Cerebellar nuclear complex (tissue), 1 donor: ENCODE measurements around the gene ENOX2.
A peak's percentile ranks its signal among the peaks of the same experiment; 100 is the strongest.
"Not testable (repeated sequence)": the region's sequence is repeated elsewhere in the genome, so short reads cannot be mapped to it uniquely, and the experiment has no call there.

Experiments used
- DNase-seq, 2 experiments: peaks; one replicate each; lab custom pipeline; 2025; lab: John Stamatoyannopoulos, UW

ENOX2 gene, protein sequence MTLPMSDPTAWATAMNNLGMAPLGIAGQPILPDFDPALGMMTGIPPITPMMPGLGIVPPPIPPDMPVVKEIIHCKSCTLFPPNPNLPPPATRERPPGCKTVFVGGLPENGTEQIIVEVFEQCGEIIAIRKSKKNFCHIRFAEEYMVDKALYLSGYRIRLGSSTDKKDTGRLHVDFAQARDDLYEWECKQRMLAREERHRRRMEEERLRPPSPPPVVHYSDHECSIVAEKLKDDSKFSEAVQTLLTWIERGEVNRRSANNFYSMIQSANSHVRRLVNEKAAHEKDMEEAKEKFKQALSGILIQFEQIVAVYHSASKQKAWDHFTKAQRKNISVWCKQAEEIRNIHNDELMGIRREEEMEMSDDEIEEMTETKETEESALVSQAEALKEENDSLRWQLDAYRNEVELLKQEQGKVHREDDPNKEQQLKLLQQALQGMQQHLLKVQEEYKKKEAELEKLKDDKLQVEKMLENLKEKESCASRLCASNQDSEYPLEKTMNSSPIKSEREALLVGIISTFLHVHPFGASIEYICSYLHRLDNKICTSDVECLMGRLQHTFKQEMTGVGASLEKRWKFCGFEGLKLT

GRCh38 chrX:130902783-130903613 lies at the start of gene ENOX2:
Gene ENOX2 (minus strand): TSS chrX:130903209. CDS start chrX:130703216, 199,993 bp downstream.
- DNase-seq = peak; percentile 86 to 94

GRCh38 chrX:130952266-130953043 lies 49.4 kb upstream of the ENOX2 start:
- DNase-seq = no peak

DNA sequence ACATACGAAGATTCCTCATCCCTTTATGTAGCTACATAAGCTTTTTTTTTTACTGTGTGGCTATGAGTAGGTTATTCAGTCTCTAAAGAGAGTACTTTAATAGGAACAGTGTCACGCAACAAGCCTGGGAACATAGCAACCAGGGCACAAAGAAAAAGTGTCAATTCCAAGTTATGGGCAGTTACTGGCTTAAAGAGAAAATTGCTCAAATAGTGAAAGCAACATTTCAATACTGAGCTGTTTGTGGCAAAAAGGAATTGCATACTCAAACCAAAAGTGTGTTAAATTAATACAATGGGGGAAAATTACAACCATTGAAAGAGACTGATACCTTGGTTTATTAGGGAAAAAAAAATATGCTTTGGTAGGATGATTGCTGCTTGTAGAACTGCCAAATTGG lies 41.2 kb upstream of the ENOX2 start:
- no peak for DNase-seq

GRCh38 chrX:130937101-130937500 lies 34.1 kb upstream of the ENOX2 start:
- DNase-seq = no peak

- DNase-seq = no peak
Measured at GRCh38 chrX:130933358-130933757, 30.3 kb upstream of the ENOX2 start.

DNA sequence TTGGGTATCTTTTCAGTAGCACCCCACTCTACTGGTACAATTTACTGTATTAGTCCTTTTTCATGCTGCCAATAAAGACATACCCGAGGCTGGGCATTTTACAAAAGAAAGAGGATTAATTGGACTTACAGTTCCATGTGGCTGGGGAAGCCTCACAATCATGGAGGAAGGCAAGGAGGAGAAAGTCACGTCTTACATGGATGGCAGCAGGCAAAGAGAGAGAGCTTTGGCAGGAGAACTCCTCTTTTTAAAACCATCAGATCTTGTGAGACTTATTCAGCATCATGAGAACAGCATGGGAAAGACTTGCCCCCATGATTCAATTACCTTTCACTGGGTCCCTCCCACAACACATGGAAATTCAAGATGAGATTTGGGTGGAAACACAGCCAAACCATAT lies 17.4 kb upstream of the ENOX2 start:
- not testable (repeated sequence) for DNase-seq

- not testable (repeated sequence) for DNase-seq
Measured at GRCh38 chrX:130919676-130920075, 16.7 kb upstream of the ENOX2 start.

GRCh38 chrX:130918498-130918897 lies 15.5 kb upstream of the ENOX2 start:
- not testable (repeated sequence) for DNase-seq

GRCh38 chrX:130916636-130917422 lies 13.8 kb upstream of the ENOX2 start:
- peak in 1 of 2 experiments; percentile 0 for DNase-seq

DNA sequence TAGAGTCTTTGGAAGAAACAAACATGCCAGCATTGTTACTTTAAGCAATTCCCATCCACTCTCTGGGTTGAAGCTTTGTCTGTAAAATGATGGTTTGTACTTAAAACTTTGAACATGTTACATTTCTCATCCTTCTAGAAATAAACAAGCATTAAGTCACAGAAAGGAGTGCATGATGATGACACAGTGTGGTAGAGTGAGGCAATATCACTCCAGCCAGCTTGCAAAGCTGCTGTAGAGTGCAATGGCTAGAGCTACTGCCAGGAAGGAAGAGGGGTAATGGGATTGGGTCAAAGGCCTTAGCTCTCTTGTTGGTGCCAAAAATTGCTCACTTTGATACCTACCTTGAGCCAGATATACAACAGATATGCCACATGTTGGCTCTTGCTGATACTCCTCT lies 12.3 kb upstream of the ENOX2 start:
- no peak for DNase-seq

GRCh38 chrX:130909469-130910136 lies 6.6 kb upstream of the ENOX2 start:
- DNase-seq = no peak

DNA sequence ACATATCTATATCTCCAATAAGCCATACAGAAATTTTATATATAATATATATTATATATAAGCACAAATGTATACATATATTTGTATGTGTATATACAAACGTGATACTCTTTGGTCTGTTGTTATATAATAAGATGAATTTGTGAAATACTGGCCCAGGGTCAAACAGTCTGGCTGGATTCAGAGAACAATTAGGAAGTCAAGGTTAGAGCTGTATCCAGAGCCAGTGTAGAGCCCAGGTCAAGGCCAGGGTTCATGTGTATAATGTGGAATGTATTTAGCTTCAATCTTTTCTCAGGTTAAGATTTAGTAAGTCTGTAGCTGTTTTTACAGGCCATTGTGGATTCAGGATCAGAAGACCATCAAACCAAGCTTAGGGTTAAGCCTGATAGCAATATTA lies 3.8 kb upstream of the ENOX2 start:
- DNase-seq = no peak

- DNase-seq = no peak
Measured at GRCh38 chrX:130902446-130902782, 595 bp downstream of the ENOX2 start.

- no peak for DNase-seq
Measured at GRCh38 chrX:130896802-130897501, 6.1 kb downstream of the ENOX2 start.

DNA sequence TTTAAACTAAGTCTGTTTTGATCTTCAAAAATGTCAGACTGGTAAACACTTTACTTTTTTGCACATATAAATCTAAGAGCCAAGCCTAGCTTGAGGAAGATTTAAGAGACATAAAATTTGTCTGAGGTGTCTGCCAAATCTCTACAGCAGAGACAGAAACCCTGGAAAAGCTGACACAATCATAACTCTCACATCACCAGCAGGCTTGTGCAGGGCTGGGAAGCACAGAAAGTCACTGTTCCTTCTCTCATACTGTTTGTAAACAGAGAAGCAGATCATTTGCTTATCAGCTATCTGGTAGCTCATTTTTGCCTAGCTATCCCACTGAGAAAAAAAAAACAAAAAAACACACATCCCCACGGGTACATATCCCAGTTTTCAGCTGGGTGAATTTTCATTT lies 7.0 kb downstream of the ENOX2 start:
- no peak for DNase-seq

DNA sequence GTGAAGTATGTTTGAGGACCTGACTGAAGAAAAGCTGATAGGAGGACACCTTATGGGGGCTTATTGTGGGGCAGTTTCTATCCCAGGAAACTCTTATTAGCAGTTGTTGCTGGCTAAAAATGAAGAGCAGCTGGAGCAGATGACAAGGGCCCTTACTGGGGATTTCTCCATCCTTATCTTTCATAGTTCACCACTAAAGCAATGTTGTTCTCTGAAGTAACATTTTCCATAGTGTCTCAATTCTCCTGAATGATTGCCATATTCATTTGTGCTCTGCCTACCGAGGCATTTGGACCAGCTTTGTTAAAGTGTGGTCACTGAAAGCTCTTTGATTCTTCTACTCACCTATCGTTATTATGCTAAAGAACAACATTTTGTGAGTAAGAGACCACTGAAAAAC lies 7.7 kb downstream of the ENOX2 start:
- no peak for DNase-seq

DNA sequence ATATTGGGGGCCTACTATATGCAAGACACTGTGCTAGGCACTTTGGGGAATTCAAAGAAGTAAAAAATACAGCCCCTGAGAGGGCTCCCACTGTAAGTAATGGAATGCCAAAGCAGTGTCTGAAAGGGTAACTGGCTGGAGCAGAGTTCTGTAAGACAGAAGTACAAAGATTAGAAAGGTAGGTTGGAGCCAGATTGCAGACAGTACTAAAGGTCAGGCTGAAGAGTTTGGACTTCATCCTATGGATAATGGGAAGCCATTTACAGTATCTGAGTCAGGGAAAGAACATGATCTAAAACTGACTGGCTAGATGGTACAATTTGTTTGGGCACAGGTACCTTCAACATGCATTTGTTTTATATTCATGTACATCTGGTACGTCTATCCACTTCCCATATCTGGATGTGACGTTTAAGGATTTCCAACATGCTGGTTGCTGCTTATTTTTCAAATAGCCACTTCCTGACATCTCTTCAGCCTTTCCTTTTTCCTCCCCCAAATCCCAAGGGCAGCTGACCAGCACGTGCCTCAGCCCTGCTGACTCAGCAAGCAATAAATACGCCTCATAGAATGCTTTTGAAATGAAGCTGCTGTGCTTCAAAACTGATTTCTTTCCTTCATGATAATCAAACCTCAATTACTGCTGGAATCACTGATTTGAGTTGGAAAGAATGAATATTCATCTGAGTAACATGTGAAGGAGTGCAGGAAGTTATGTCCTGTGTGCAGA lies 9.5 kb downstream of the ENOX2 start:
- DNase-seq = no peak

- DNase-seq = no peak
Measured at GRCh38 chrX:130887376-130887775, 15.6 kb downstream of the ENOX2 start.

DNA sequence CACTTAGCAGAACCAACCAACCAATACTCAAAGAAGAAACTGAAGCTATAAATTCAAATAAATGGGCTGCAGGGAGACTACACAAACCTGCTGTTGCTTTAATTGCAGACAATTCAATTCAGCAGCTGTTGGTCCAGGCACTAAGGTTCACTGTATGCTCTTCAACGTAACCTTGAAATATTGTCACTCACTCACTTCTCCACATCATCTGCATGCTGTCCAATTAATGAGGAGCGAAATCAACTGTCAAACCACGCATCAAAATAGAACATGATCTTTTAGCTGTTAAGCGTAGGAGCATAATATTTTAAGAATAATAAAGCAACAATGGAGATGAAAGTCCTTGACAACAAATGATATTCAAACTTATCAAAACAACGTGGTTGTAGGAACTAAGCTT lies 17.0 kb downstream of the ENOX2 start:
- DNase-seq = no peak
